Measurements from ENCODE around the gene STK40. TPM values are rescaled to one million over a fixed set of nuclear protein-coding genes. Genes with fewer than 3 reads are reported as not detected.

STK40 gene
- polyA plus RNA-seq, 12 donors = 19.5 to 28.2 (median 22.1) TPM; not detected in 1

GRCh38 chr1:36346741-36347370 is 38.9 kb downstream of the STK40 start:
- DNase-seq = no peak

DNA sequence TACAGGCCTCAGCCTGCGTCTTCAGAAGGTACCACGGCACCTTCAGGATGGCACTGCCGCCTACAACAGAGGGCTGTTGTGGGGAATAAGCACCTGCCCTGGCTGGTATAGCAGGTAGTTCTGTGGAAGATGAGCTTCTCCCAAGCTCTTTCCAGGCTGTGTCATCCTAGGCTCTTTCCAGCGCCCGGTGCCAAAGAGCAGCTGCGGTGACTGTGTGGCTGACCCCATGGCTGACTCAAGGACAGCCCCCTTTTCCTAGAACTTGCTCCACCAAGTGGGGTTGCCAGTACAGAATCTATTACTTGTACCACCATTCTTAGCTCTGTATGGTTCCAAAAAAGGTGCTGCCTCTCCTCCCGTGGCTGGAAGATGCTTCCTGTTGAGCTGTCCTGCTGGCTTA is 40.4 kb downstream of the STK40 start:
- no peak for DNase-seq

DNA sequence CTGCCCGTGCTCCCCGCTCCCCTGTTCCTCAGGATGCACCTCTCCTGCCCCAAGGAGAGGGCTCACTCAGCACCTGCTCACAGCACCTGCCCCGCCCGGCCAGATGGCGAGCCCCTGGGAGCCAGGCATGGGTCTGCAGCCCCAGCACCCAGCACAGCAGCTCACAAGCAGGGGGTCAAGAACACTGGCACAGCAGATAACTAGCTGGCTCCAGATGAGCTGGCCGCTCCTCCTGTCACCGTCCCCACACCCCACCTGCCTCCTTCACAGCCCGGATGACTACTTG is 41.4 kb downstream of the STK40 start:
- DNase-seq = no peak

DNA sequence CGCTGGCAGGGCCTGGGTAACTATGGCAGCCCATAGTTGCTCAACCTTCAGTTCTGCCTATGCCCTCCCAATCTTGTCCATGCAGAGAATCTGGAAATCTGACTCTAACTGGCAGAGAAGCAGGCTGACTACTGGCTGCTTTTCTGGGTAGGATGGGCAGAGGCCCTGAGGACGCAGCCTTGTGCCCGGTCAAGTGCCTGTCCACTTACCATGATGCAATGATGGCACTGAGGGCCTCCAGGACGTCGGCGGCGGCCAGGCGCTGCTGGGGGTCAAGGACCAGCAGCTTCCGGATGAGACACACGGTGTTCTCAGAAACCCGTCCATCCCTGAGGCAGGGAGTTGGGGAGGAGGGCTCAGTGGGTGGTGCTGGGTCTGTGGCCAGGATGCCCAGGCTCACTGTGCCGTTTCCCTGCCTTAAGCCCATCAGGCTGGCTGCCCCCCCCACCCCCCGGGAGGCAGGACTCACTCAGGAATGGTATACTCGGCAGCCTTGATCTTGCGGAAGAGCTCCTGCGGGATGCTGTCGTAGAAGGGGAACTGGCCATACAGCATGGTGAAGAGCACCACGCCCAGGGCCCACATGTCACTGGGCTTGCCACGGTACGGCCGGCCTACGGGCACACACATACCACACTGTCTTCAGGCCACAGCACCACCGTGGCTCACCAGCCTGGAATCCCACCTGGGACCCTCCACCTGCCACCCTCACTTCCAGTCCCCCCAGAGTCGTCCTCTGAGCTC is 41.9 kb downstream of the STK40 start:
- no peak for DNase-seq

DNA sequence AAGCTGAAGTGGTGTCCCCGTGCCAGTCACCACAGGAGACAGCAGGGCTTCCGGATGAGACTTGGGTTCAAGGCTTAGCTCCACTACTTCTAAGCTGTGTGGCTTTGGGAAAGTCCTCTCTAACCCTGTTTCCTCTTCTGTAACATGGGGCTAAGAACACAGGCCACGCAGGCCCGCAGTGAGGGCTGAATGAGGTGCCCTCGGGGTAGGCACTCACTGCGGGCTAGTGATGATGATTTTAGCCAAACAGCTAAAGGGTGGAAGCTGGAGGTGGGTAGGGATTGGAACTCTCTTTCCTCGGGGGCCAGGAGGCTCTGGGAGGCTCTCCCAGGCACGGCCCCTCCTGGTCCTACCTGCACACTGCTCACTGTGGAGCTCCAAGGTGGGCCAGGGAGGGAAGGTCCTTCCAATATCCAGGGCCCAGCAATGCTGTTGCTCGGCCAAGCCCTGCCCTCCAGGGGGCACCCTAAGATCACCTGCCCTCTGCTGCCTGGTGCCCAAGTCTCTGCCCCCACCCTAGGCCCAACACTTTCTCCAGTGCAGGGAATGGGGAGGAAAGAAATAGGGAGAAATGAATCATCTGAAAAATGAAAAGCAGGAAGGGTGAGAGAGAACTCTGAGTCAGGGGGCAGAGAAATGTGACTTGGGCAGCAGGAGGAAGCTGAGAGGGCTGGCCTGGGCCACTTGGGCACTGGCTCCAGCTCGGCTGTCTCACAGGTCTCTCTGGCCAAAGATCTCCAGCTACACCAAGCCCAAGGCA is 43.1 kb downstream of the STK40 start:
- no peak for DNase-seq

- no peak for DNase-seq
These were observed 44.0 kb downstream of the STK40 start for GRCh38 chr1:36341626-36342320.

DNA sequence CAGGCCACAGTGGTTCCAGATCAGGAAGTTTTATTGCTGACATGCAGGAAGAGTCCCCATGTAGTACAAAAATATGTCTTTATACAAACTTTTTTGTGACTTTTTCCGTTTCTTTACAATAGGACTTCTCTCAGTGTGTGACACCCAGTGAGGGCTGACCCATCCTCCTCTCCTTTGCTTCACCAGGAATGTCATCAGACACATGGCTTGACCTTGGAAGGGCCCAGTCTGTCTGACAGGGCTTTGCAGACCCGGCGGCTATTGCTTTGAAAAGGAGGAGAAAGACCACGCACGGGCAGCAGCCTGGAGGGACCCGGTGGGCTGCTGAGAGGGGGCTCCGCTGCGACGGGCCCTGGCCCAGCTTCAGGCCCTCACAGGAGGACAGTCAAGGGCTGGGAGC is 46.1 kb downstream of the STK40 start:
- no peak for DNase-seq

DNA sequence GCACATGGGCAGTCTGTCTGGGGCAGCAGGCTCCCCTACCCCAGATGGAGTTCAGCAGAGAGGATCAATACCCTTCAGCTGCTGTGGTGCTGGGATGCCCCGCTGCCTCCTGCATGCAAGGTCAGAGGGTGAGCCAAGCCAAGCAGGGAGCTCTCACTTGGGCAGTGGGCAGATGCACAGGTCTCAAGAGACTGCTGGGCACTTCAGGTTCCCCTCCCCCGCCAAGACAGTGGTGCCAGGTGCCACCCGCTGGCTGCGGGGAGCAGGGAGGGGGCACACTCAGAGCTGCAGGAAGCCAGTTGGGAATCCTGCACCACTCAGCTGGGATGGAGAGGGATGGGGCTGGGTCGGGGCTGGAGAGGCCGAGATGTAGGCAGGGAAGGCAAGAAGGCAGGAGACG is 46.5 kb downstream of the STK40 start:
- no peak for DNase-seq

GRCh38 chr1:36337830-36338229 is 47.9 kb downstream of the STK40 start:
- no peak for DNase-seq

DNA sequence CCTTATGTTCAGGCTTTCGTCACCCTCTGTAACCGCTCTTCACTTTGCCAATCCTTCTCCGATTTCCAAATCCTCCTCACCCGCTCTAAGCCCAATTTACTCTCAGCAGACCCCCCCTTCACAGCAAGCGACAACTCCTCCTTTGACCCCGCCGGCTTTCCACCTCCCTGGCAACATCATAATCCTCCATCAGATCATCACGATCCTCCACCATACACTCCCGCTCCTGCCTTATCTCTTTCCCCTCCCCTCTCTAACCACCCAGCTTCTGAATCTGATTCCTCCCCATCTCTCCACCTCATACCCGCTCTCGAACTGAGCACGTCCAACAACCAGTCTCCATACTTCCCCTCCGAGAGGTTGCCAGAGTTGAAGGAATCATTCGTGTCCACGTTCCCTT is 54.8 kb downstream of the STK40 start:
- DNase-seq = no peak

GRCh38 chr1:36329817-36330216 is 55.9 kb downstream of the STK40 start:
- no peak for DNase-seq

GRCh38 chr1:36328713-36329112 is 57.0 kb downstream of the STK40 start:
- no peak for DNase-seq

- DNase-seq = no peak
These were observed 57.6 kb downstream of the STK40 start for GRCh38 chr1:36328088-36328480.

- DNase-seq = no peak
These were observed 58.2 kb downstream of the STK40 start for GRCh38 chr1:36327421-36328087.

DNA sequence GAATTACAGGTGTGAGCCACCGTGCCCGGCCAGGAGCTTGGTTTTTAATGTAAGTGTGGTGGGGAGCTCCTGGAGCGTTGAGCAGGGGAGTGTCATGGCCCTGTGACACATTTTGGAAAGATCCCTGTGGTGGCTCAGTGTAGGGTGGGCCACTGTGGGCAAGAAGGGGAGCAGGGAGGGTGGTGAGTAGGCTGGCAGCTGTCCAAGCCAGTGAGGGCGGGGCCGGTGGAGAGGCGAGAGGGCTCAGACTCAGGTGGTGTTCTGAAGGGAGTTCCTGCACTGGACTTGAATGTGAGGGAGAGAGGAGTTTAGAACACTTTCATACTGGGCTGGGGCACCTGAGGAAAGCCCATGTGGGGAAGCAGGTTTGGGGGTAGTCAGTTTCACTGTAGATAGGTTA is 59.2 kb downstream of the STK40 start:
- DNase-seq = no peak

DNA sequence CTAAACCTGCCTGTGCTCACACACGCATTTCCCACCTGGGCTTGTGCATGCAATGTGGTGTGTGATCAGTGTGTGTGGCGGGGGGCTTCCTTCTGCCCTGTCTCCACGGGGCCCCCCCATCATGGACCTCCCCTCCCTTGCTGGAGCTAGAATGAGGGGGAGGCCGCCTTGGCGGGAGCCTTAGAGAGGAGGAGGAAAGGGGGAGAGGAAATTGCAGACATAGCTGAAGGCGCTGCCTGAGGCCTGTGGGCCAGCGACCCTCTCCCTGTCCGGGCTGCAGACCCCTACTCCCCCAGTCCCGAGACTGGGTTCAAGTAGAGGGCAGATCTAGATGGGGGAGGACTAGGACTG is 61.4 kb downstream of the STK40 start:
- no peak for DNase-seq

GRCh38 chr1:36323636-36324352 is 61.9 kb downstream of the STK40 start, which contains the start of gene EVA1B:
TSS of gene EVA1B (minus strand) at chr1:36323645. CDS start at chr1:36323037, 608 bp downstream.
- DNase-seq = peak; percentile 85

DNA sequence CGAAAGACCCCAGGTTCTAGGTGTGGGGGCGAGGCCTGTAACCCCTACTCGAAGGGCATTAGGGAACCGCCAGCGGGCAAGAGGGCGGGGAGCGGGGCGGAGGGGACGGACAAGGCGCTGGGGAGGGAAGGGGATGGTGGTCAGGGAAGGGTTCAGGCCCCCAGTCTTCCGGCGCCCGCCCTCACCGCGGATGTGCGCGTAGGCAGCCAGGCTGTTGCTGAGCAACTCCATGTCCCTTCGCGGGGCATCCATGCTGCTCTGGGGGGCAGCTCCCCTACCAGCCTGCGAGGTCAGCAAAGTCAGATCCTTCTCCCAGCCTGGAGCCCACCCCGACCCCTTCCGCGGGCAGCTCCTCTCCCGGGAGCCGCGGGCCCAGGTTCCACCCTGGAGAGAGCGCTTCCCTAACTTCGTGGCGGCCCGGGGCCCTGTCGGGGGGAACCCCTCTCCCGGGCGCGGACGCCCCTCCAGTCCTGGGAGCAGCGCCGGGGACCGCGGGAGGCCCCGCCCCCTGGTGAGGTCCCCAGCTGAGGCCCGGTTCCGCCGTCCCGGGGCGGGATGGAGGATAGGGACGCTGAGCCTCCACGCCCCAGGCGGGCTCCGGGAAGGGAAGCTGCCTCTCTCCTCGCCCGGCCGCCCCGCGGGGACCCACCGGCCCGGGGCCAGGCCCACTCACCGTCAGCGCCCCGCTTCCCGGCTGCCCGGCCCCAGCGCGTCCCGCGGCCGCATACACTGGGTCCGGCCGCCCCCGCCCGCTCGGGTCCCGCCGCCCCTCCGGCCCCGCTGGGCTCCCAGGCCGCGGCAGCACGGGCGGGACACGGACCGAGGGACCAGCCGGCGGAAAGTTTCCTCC is 62.7 kb downstream of the STK40 start:
- DNase-seq = peak; percentile 66

- no peak for DNase-seq
These were observed 63.5 kb downstream of the STK40 start for GRCh38 chr1:36322041-36322785.

Data from muscle of arm (tissue), 12 donors.